Transverse colon (tissue), 4 donors: Measurements from ENCODE around the gene MAP2K6.

Experiments
- CTCF ChIP-seq, 5 experiments: fragments of 200-600 bp in 3 of 5; fragments of 450-650 bp in 2 of 5; sonication (generic) in 3 of 5; IDR thresholded peaks; 1 replicate in 2 of 5; 2 replicates in 3 of 5; pipeline ENCODE4 v1.5.1; 2016 to 2017; ENCODE audit warnings: antibody characterized with exemption in 5 of 5, inconsistent platforms in 3 of 5, mild to moderate bottlenecking in 2 of 5, moderate library complexity in 1 of 5
- POLR2A ChIP-seq: fragments of 450-650 bp; IDR thresholded peaks from one replicate; pipeline ENCODE4 v1.6.1; 2016; ENCODE audit warnings: antibody characterized with exemption, mild to moderate bottlenecking, moderate library complexity
- POLR2AphosphoS5 ChIP-seq, 3 donors: sonication (generic); formaldehyde crosslinking; IDR thresholded peaks; one replicate each; pipeline ENCODE4 v1.6.1; 2016; ENCODE audit warnings: antibody characterized with exemption in 3 of 3

- no peak for TF ChIP-seq CTCF (IDR thresholded peaks at IDR 0.05)
- no peak for TF ChIP-seq POLR2A
- no peak for TF ChIP-seq POLR2AphosphoS5 (IDR thresholded peaks at IDR 0.05)
These were observed 46.7 kb downstream of the MAP2K6 start for GRCh38 chr17:69460963-69461922.
